NCI-H748 (cell line): ENCODE data around the gene ITGB2.

Experiments
- DNase-seq: peaks from one replicate; lab custom pipeline; 2025; ENCODE audit not compliant: unreplicated experiment; lab: John Stamatoyannopoulos, UW

The ITGB2 gene

DNA sequence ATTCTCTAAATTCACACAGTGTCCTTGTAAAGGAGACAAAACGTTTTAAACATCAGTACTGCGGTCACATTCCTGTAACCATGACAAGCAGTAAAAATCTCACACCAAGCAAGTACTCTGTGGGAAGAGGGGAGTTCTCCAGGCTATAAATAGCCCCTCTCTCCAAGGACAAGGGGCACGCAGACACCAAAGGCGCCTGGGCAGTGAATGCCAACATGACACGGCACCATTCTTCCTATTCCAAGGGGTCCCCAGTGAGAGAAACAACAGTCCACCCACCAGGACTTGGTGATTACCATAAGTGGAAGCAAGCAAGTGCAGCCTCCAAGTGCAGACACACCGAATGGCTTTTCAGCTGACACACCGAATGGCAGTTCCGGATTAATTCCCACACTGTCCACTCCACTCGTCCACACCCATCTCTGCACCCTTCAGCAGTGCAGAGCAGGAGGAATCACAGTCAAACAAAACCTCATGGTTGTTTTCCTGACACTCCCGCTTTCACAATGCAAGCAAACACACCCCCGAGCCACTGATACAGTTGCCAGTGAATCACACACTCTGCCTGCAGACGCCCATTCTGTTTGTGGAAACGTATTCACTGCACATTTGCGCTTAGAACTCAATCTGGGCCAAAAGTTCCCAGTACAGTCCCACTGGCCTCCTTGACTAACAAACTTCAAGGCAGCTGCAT, 49.0 kb downstream of the ITGB2 start:
- DNase-seq: peak; percentile 16

DNA sequence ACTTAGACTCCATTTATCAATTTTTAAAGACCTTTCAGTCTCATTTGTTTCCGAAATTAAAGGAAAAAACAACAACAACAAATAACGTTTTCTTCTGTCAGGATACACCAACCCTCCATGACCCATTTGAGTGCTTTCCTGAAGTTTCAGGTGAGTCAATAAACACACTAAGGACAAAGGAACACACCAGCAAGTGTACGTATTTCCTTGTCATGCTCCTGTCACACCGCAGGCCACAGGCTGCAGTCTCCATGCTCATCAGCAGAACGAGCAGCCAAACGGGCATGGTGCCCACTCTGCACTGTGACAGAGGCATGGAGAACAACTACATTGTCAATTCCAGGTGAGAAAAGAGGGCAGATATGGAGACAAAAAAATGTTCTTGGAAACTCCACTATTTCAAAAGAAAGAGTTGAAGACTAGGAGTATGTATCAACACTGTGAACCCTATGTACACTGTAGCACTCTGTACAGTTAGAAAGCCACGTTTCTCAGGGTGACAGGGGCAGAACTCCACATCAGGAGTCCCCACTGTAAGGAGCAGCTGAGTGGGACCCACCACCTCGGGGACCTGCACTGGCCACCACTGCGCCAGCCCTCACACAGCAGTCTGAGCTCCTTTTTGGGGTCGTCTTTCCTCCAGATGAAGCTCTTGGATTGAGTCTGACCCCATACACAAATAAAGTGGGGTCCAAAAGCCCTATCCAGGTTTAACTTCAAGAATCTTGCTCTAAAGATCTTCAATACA, 49.8 kb downstream of the ITGB2 start:
- DNase-seq: no peak

DNA sequence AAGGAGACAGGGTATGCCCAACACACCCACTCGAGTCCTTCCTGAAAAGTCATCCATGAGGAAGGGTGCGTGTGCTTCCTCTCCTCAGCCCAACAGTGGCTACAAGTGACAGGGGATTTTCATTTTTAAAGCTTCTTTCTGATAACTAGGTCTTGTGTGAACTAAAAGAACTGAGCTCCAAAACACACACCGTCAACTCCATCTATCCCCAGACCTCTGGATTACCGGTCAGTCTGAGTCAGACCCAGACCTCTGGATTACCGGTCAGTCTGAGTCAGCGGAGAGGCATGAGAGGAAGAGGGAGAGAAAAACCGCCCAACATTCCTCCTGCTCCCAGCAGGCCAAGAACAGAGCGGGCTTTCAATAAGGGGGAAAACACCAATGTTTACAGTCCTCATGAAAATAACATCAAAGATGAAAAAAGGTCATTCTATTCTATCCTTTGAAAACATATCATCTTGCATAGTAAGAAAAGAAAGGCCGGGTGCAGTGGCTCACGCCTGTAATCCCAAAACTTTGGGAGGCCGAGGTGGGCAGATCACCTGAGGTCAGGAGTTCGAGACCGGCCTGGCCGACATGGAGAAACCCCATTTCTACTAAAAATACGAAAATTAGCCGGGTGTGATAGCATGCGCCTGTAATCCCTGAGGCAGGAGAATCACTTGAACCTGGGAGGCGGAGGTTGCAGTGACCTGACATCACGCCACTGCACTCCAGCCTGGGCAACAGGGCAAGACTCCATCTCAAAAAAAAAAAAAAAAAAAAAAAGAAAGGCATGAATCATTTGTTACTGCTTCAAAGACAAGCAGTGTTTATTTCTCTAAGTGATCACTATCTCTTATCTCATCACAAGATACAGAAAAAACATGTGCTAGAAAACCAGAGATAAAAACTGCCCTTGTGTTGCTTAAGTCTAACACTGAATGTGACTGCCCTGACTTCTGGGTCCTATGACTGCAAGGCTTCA, 50.6 kb downstream of the ITGB2 start:
- DNase-seq: no peak

DNA sequence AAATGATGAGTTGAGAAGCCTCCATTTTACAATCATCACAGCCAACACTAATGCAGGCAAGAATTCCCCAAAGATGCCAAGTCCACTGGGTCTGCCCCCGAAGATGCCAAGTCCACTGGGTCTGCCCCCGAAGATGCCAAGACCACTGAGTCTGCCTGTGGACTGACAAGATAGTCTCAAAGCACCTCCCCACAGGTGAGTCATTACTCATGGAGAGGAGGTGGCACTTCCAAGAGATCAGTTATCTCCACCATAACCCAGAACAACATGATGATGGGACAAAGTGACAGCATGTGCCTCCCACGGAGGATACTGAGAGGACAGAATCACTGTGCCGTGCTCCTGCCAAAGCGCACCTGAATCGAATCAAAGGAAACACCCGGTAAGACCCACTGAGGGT, 52.0 kb downstream of the ITGB2 start:
- no peak for DNase-seq

DNA sequence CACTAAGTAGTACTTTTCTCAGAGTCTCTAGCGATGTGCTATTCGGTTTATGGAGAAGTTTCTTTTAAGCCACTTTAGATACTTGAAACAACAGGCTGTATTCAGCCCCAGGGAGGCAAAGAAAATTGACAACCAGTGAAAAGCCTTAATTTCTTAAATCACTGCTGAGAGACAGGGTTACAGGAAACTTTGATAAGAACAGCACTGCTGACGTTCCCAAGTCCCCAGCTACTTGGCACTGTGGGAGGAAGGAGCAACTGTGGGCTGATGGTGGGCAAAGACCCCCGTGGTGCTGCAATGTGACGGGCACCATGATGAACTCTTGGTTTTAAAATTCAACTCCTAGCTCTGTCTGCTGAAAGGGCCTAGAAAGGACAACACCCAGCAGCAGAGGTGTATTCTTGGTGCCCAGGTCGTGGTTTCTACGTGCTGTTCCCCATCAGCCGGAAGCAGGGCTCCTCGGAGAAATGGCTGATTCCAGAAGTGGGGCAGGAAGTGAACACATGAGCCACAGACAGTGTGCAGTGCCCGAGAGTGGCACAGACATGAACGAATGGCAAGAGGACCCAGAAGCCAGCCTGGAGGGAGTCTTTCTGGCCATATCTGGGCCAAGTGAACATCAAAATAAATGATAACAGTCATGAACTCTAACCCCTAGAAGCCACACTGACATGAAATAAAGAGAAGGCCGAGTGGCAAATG, 52.5 kb downstream of the ITGB2 start:
- no peak for DNase-seq

DNA sequence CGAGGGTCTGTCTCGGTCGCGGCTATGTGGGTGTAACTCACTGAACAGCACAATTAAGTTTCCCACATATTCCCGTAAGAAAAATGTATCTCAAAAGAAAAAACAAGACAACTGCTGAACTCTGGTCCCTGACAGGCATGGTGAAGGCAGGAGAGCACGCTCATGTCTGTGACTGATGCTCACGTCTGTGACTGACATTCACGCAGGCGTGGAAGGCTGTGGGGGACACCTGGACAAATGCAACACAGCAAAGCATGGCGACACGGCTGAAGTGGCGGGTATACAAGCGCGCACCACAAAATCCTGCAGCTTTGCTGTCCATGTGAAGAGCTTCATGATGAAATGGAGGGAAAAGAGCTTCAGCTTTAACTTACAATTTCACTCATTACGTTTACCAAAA, 53.2 kb downstream of the ITGB2 start:
- no peak for DNase-seq

DNA sequence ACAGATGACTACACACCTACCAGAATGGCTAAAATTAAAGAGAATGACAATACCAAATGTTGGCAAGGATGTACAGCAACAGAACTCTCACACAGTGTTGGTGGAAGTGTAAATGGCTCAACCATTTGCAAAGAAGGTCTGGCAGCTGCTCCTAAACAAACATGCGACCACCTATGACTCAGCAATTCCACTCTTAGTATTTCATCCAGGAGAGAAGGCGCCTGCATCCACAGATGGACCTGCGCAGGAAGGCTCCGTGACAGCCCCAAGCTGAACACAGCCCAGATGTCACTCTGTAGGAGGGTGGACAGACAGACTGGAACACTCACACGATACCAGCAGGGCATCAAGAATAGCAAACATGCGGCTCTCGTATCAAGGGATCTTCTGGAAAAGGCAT, 53.9 kb downstream of the ITGB2 start:
- DNase-seq: peak; percentile 49

DNA sequence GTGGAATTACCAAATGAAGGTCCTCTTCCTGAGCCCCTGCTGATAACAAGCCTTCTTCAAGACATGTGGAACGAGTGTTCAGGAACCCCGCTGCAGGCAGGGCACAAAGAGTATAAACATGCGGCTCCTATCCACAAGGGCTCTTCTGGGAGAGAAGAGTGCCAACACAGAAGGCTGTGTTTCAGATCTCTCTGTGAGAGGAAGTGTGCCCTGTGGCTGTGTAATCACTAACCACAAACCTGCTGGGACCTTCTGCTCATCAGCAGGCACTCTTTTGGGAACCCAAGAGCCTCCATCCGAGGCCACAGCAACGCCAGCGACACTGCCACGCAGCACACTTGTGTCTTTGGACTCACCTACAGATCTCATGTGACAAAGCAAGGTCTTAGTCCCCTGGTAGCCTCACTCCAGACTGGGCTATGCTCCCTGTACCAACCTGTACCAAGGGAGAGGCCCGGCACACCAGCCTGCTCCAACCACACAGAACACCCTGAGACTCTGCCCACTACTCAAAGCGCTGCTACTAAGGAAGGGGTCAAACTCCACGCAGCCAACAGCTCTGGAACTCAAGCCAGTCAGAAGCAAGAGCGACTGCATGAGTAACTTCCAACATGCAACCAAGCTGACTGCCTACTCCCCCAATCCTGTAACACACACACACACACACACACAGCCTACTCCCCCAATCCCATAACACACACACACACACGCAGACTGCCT, 55.0 kb downstream of the ITGB2 start:
- no peak for DNase-seq

DNA sequence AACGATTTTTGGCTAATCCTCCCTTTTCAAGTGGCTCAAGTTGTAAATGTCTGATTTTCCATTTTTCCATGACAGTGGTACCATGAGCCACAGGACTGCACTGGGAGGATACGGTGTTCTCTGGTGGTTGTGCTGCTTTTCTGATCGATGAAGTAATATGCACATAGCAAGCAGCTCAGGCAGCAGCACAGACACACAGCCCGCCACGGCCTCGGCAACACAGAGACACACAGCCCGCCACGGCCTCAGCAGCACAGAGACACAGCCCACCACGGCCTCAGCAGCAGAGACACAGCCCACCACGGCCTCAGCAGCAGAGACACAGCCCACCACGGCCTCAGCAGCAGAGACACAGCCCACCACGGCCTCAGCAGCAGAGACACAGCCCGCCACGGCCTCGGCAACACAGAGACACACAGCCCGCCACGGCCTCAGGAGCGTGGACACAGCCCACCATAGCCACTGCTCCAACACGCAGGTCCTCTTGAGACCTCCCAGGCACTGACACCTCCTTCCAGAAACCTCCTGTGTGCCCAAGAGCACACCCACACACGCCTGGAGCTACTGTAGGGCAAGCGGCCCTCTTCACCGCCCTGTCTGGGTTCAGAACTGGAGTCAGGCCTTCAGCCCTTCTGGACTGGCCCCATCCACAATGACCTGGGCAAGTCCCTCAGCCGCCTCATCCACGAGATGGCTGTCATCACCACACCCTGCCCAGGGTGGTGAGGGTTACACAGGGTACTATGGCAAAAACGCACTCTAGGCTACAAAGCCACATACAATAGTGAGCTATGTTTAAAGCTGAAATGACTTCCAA, 57.6 kb downstream of the ITGB2 start:
- no peak for DNase-seq

DNA sequence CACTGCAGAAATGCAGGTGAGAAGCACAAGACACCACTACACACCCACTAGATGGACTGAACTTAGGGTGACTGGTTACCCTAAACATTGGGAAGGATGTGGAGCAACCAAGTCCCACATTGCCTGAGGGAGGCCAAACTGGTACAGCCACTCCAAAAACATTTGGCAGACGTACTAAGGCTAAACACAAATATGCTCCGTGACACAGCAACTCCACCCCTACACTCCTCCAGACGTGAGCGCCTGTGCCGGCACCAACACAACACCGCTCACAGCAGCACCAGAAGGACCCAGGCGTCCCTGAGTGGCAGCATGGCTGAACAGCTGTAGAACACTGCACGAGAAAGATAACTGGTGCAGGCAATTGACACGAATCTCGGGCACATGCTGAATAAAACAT, 61.9 kb downstream of the ITGB2 start:
- DNase-seq: no peak

DNA sequence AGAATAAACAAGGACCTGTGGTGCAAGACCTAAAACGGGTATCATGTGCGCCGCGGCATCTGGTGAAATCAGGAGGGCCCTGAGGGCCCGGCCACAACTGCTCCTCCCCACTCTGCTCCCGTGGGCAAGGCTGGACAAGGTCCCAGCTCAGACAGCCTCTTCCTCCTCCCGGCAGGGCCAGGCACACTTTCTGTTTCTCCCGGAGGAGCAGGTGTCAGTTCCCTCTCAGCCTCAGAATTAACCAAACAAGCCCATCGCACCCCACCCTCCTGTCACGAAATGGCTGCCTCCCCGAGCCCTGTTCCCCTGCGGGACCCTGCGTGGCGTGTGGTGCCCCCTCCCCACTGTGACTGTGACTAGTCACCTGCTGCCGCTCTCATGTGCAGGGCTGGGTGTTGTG, 62.4 kb downstream of the ITGB2 start:
- DNase-seq: no peak

DNA sequence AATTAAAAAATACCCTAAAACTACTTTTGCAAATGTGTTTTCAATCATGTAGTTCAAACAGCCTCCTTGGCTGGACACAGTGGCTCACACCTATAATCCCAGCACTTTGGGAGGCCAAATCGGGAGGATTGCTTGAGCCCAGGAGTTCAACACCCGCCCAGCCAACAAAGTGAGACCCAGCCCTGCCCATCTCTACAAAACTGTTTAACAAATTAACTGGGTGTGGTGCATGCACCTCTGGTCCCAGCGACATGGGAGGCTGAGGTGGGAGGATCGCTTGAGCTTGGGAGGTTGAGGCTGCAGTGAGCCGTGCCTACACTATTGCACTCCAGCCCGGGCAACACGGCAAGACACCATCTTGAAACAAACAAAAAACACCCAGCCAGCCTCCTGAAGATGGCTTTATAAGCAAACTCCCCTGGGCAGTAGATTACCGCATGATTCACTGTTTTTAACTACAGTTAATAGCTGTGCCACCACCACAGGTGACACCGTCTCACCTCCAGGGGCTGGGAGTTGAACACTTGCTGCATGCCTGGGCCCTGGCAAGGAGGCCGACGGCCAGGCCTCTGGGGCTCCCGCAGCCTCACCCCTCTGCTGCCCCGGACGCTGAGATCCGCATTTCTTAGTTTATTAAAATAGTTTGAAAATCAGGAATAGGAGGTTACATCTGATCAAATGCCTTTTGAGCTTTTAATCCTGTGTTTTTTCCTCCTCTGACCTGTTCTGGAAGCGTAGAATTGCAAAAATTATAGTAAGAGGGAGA, 63.4 kb downstream of the ITGB2 start:
- no peak for DNase-seq

DNA sequence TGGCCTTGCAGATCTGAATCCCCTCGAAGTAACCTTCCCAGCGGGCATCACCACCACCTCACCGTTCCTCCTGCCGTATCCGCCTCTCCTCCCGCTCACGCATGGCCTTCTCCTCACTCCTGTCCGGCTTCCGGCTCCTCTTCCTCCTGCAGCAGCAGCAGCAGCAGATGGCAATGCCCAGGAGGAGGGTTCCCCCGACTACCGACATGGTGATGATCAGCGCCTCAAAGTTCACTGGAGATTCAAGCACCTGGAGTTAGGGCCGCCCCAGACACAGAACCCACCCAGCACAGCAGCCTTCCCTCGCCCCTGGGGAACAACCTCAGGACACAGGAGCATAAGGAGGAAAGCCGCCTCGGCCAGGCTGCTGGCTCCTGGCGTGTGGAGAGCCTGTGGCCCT, 64.6 kb downstream of the ITGB2 start:
- no peak for DNase-seq

DNA sequence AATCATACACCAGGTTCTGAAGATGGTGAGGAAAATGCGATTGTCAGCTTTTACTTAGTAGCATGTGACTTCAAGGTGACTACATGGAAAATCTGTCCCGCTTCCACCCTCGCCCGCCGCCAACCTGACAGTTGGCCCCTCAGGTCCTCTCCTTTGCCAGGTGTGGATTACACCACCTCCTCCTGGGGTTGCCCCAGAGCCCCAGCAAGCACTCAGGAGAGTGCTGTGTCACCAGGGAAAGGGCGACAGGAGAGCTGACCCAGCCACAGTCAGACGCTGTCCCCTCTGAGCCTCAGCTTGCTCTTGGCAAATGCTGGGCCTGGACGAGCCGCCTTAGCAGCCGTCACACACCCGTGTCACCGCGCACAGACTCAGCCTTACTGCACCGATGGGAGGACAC, 65.1 kb downstream of the ITGB2 start:
- no peak for DNase-seq

DNA sequence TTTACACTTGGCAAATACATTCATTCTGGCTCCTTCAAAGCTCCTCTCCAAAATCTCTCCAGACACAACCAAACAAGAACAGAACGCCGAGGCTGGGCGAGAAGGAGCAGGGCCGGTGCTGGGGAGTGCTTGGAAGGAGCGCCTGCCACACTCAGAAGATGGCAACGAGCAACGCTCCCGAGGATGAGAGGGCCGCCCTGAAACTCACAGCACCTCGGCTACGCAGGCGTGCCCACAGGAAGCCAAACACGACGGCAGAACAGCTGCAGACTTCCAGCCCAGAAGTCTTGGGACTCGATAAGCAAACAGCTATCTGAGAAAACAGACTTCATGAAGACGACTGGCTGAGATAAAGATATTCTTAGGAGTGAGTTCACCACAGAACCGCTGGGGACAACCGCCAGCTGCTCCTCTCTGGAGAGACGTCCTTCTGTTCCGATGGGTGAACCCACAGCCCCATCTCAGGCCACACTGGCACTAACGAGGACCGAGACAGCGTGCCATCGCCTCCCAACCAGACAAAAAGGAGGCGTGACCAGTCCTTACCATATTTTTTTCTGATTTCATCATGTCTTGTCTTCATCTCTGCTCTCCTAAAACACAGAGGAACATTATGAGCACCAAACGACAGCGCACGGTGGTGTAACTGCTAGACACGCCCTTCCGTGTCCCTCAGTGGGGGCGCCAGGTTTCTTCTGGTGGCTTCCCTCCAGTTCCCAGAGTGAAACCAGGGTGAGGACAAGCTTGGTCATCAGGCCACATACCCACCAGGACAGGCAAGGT, 65.8 kb downstream of the ITGB2 start:
- DNase-seq: no peak

DNA sequence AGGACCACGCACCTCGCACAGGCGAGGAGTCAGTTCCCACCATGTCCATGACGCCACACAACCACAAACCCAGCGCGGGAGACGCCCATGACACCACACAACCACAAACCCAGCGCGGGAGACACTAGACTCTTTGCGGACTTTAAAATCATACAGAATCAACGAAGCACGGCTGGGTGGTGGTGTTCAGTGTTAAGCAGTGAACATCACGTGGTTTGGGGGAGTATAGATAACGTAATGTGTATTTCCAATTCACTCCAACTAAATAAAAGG, 66.4 kb downstream of the ITGB2 start:
- DNase-seq: no peak

DNA sequence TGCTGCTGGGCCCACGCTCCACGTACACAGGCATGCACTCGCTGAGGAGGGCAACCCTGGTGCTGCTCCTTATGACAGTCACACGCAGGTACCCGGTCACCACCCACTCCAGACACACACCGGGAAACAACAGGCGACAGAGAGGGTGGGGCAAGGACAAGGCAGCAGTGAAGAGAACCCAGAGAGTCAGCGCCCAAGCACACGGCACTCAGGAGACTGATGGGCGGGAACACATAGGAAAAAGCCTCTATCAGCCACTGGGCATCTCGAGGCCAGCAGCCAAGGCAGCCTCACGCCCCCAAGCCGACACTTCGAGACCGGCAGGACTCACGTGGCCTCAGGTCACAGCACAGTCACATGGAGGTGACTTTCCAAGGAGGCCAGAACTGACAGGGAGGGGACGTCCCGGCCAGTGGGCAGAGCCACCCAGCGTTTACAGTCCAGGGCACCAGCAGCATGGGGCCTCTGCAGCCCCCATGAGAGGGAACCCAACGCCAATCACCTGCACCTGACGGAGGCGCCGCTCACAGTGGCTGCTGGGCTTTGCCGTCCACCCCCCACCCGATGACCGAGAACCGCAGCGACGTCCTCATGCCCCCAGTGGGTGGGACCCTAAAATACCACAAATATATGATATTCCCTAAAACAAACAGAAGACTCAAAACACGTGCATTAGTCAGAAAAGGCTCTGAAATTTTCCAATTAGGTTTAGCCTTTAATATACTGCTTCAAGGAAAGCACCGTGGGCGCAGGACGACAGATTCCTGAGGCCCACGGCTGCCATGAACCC, 66.9 kb downstream of the ITGB2 start:
- DNase-seq: peak; percentile 5
